Liver (tissue), 9 donors: Measurements from ENCODE around the gene C17orf50. TPM values are rescaled to one million over a fixed set of nuclear protein-coding genes. Genes with fewer than 3 reads are reported as not detected.
"Not testable (repeated sequence)": the region's sequence is repeated elsewhere in the genome, so short reads cannot be mapped to it uniquely, and the experiment has no call there.

Experiments used
- DNase-seq: peaks from one replicate; pipeline ENCODE4 v3.0.0-alpha.2; 2017; ENCODE audit warnings: low spot score
- H3K27ac ChIP-seq, 2 donors: one replicate each; pipeline ENCODE4 v1.7.0; 2013; ENCODE audit warnings: inconsistent platforms in 2 of 2, low read length in 2 of 2, control low read depth in 1 of 2, low read depth in 1 of 2, mild to moderate bottlenecking in 1 of 2
- H3K27me3 ChIP-seq, 4 donors: one replicate each; pipeline versions ENCODE4 v1.6.1 to v1.7.0; 2013; ENCODE audit warnings: low read length in 3 of 4, inconsistent platforms in 1 of 4, mild to moderate bottlenecking in 1 of 4, moderate library complexity in 1 of 4; ENCODE audit not compliant: control insufficient read depth in 4 of 4, insufficient read depth in 4 of 4
- H3K36me3 ChIP-seq, 4 donors: one replicate each; pipeline versions ENCODE4 v1.6.1 to v1.7.0; 2013; ENCODE audit warnings: low read length in 3 of 4, mild to moderate bottlenecking in 3 of 4, low read depth in 1 of 4, moderate library complexity in 1 of 4; ENCODE audit not compliant: control insufficient read depth in 4 of 4, insufficient read depth in 3 of 4
- H3K4me1 ChIP-seq, 4 donors: one replicate each; pipeline versions ENCODE4 v1.6.1 to v1.7.0; 2013; ENCODE audit warnings: low read length in 3 of 4, mild to moderate bottlenecking in 3 of 4, moderate library complexity in 1 of 4; ENCODE audit not compliant: control insufficient read depth in 4 of 4, insufficient read depth in 4 of 4
- H3K4me3 ChIP-seq, 3 donors: one replicate each; pipeline versions ENCODE4 v1.6.1 to v1.7.0; 2013; ENCODE audit warnings: low read length in 3 of 3, control low read depth in 1 of 3, low read depth in 1 of 3, mild to moderate bottlenecking in 1 of 3
- H3K9ac ChIP-seq, 2 donors: one replicate each; pipeline ENCODE4 v1.7.0; 2013; ENCODE audit warnings: low read length in 2 of 2, mild to moderate bottlenecking in 2 of 2, moderate library complexity in 2 of 2, control low read depth in 1 of 2, low read depth in 1 of 2
- H3K9me3 ChIP-seq, 4 donors: one replicate each; pipeline versions ENCODE4 v1.6.1 to v1.7.0; 2013; ENCODE audit warnings: low read length in 3 of 4; ENCODE audit not compliant: control insufficient read depth in 4 of 4
- CTCF ChIP-seq: fragments of 150-350 bp; IDR thresholded peaks from 2 replicates; pipeline ENCODE4 v1.5.1; 2017; ENCODE audit warnings: improper control_type of control experiment, low read depth, low read length; ENCODE audit not compliant: missing input control
- EGR1 ChIP-seq, 2 donors: IDR thresholded peaks; 2 replicates each; pipeline ENCODE4 v1.6.1; 2016 to 2018; ENCODE audit warnings: antibody characterized with exemption in 2 of 2, low read depth in 2 of 2
- FOXA1 ChIP-seq: IDR thresholded peaks from 2 replicates; pipeline ENCODE4 v1.6.1; 2016; ENCODE audit warnings: antibody characterized with exemption
- FOXA2 ChIP-seq: IDR thresholded peaks from 2 replicates; pipeline ENCODE4 v1.6.1; 2016; ENCODE audit warnings: antibody characterized with exemption
- HNF4A ChIP-seq, 2 donors: conservative IDR thresholded peaks; 2 replicates each; pipeline ENCODE4 v1.6.1; 2016; ENCODE audit warnings: antibody characterized with exemption in 2 of 2, mild to moderate bottlenecking in 2 of 2
- HNF4G ChIP-seq: IDR thresholded peaks from 2 replicates; pipeline ENCODE4 v1.6.1; 2016; ENCODE audit warnings: antibody characterized with exemption
- JUND ChIP-seq, 2 donors: IDR thresholded peaks; 2 replicates each; pipeline ENCODE4 v1.6.1; 2016; ENCODE audit warnings: antibody characterized with exemption in 2 of 2
- MAX ChIP-seq: IDR thresholded peaks from 2 replicates; pipeline ENCODE4 v1.6.1; 2016; ENCODE audit warnings: antibody characterized with exemption
- NR2F2 ChIP-seq: IDR thresholded peaks from 2 replicates; pipeline ENCODE4 v1.6.1; 2016; ENCODE audit warnings: antibody characterized with exemption
- RAD21 ChIP-seq, 2 donors: IDR thresholded peaks; 2 replicates each; pipeline ENCODE4 v1.6.1; 2016; ENCODE audit warnings: antibody characterized with exemption in 2 of 2, mild to moderate bottlenecking in 2 of 2
- RXRA ChIP-seq, 2 donors: IDR thresholded peaks; 2 replicates each; pipeline ENCODE4 v1.6.1; 2017 to 2018; ENCODE audit warnings: antibody characterized with exemption in 2 of 2, mild to moderate bottlenecking in 1 of 2
- SP1 ChIP-seq: IDR thresholded peaks from 2 replicates; pipeline ENCODE4 v1.6.1; 2018; ENCODE audit warnings: antibody characterized with exemption, mild to moderate bottlenecking
- TAF1 ChIP-seq: conservative IDR thresholded peaks from 2 replicates; pipeline ENCODE4 v1.6.1; 2016; ENCODE audit warnings: antibody characterized with exemption, mild to moderate bottlenecking
- YY1 ChIP-seq: IDR thresholded peaks from 2 replicates; pipeline ENCODE4 v1.6.1; 2016; ENCODE audit warnings: antibody characterized with exemption, mild to moderate bottlenecking
- WGBS: extraction: QIAGEN DNeasy Blood & Tissue Kit; methylation state at CpG from one replicate; pipeline ENCODE4 v1.1.7; 2013; 5-methylcytosine and 5-hydroxymethylcytosine counted together
- polyA plus RNA-seq, 2 donors: library from polyadenylated mRNA; stranded (reverse) in 1 of 2; unstranded in 1 of 2; fragments of 200-250 nt in 1 of 2; fragments of >200 nt in 1 of 2; fragmentation: Nextera tagmentation in 1 of 2; extraction: Ambion mirVana in 1 of 2; gene quantifications; one replicate each; pipeline versions ENCODE4 v1.2.1 to v1.2.3, GENCODE V29; 2013 to 2015
- total RNA-seq, 2 donors: library from RNA; depleted of rRNA; stranded (reverse); fragments of >200 nt; gene quantifications; one replicate each; pipeline ENCODE4 v1.2.3, GENCODE V29; 2014
- TF ChIP-seq, protein P1 (sequence below): IDR thresholded peaks from 2 replicates; pipeline ENCODE4 v1.6.1; 2016; ENCODE audit warnings: antibody characterized with exemption
- donor health status: healthy.
- donor health status: healthy.
- donor health status: healthy.
- donor health status: healthy.
- donor health status: healthy.

Gene C17orf50
- total and polyA plus RNA-seq, 4 donors: not detected

DNA sequence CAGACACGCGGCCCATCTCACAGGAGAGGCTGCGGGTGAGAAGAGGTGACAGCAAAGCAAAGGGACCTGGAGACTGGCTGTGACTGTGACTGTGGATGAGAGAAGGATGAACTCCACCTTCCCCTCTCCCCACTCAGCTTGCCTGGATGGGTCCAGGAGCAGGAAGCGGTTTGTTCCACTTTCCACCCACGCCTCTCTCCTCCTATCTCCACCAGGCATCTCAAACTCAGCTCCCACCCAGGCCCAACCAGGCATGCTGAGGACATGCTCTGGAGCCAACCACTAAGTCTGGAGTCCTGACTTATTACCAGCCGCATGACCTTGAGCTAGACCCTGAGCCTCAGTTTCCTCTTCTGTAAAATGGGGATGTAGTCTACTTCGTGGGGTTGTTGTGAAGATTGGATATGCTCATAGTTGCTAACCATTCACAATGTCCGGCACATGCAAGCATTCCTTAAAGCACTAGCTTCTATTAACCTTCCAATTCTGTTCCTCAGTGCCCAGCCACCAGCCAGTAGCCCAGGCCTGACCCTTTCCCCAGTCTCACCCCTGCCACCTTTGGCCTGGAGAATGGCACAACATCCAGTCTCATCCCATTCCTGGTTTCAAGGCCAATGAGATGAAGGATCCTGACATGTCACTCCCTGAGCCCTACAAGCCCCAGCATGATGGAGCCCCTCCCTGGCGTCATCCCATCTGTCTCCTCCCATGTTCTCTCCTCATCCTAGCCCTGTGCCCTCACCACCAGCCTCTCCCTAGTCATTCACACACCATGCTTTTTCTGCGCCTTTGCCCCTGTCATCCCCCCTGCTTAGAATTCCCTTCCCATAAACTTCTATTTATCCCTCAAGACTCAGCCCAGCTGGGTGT, 9.9 kb upstream of the C17orf50 start:
- H3K27me3 ChIP-seq: no peaks in the 10 kb centered on the region
- H3K9ac ChIP-seq: no peak overlapping the region
- no peaks in the 10 kb centered on the region for H3K36me3 ChIP-seq
- no peak overlapping the region for H3K27ac ChIP-seq
- no peaks in the 10 kb centered on the region for H3K9me3 ChIP-seq
- 81% methylated on average over 10 of the region's 10 CpGs for WGBS
- TF ChIP-seq CTCF (no peak), MAX (no peak), JUND (IDR thresholded peaks at IDR 0.05) (no peak), HNF4G (no peak), TAF1 (no peak), YY1 (no peak), FOXA2 (no peak), SP1 (no peak), FOXA1 (no peak), NR2F2 (no peak), HNF4A (conservative IDR thresholded peaks at IDR 0.05) (no peak), EGR1 (IDR thresholded peaks at IDR 0.05; ENCODE audit: low read depth in 2 of 2) (no peak), RAD21 (IDR thresholded peaks at IDR 0.05) (no peak), RXRA (IDR thresholded peaks at IDR 0.05) (no peak)
- TF ChIP-seq, protein P1, sequence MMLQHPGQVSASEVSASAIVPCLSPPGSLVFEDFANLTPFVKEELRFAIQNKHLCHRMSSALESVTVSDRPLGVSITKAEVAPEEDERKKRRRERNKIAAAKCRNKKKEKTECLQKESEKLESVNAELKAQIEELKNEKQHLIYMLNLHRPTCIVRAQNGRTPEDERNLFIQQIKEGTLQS: no peak
- no peak for DNase-seq
- H3K4me3 ChIP-seq: no peak overlapping the region
- peaks cover 0 to 5% (median 0%) of the 10 kb centered on the region in 4 donors for H3K4me1 ChIP-seq

DNA sequence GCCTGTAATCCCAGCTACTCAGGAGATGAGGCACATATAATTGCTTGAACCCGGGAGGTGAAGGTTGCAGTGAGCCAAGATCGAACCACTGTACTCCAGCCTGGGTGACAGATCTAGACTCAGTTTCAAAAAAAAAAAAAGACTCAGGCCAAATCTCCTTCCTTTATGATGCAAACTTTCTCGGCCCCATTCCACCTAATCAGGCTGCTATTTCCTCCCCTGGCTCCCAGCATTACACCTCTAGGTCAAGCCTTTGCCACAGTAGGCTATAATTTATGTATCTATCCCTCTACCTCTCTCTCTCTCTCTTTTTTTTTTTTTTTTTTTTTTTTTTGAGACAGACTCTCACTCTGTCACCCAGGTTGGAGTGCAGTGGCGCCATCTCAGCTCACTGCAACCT, 9.1 kb upstream of the C17orf50 start:
- 88% methylated on average over 4 of the region's 4 CpGs for WGBS
- not testable (repeated sequence) for H3K36me3 ChIP-seq, H3K27ac ChIP-seq, DNase-seq, H3K9me3 ChIP-seq, H3K9ac ChIP-seq, H3K27me3 ChIP-seq, H3K4me3 ChIP-seq, H3K4me1 ChIP-seq

DNA sequence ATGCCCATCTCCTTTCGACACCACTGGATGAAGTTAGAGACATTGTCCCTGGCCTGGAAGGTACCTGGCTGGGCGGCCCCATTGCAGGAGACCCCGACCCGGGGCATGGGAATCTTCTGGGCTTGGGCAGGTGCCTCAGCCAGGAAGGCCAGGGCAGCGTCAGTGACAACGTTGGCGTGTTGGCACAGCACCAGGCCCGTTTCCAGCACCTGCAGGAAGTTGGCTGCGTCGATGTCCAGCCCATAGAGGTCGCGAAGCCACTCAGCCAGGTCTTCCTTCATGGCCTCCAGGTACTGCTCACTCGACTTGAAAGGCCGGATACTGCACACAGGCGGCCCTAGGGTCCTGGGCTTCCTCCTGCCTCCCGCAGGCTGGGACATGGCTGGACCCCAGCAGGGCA, 8.2 kb upstream of the C17orf50 start:
- 59% methylated on average over 16 of the region's 16 CpGs for WGBS
- Histone ChIP-seq H3K4me3 (no peak overlapping the region), H3K9me3 (no peaks in the 10 kb centered on the region), H3K27me3 (no peaks in the 10 kb centered on the region), H3K36me3 (no peaks in the 10 kb centered on the region), H3K4me1 (peaks cover 0 to 2% (median 0%) of the 10 kb centered on the region in 4 donors), H3K9ac (no peak overlapping the region), H3K27ac (no peak overlapping the region)
- TF ChIP-seq FOXA2: no peak
- TF ChIP-seq YY1: no peak
- TF ChIP-seq TAF1: no peak
- no peak for TF ChIP-seq CTCF
- no peak for TF ChIP-seq RAD21 (IDR thresholded peaks at IDR 0.05)
- no peak for TF ChIP-seq EGR1 (IDR thresholded peaks at IDR 0.05; ENCODE audit: low read depth in 2 of 2)
- no peak for TF ChIP-seq FOXA1
- no peak for TF ChIP-seq MAX
- no peak for DNase-seq
